Tibial nerve (tissue), 4 donors: ENCODE data around the gene CLK1.
"Not testable (repeated sequence)": the region's sequence is repeated elsewhere in the genome, so short reads cannot be mapped to it uniquely, and the experiment has no call there.

ENCODE experiments used
- EP300 ChIP-seq, 2 donors: sonication (generic); formaldehyde crosslinking; IDR thresholded peaks; one replicate each; pipeline ENCODE4 v1.6.1; 2017; ENCODE audit warnings: antibody characterized with exemption in 2 of 2, mild to moderate bottlenecking in 1 of 2
- POLR2A ChIP-seq, 2 donors: fragments of 450-650 bp; IDR thresholded peaks; one replicate each; pipeline ENCODE4 v1.6.1; 2017; ENCODE audit warnings: antibody characterized with exemption in 2 of 2, mild to moderate bottlenecking in 2 of 2, moderate library complexity in 2 of 2
- TF ChIP-seq, protein P1 (sequence below), 5 experiments: fragments of 200-600 bp in 3 of 5; fragments of 450-650 bp in 2 of 5; sonication (generic) in 3 of 5; IDR thresholded peaks; one replicate each; pipeline ENCODE4 v1.5.1; 2016 to 2019; ENCODE audit warnings: antibody characterized with exemption in 5 of 5, mild to moderate bottlenecking in 3 of 5, moderate library complexity in 2 of 5

DNA sequence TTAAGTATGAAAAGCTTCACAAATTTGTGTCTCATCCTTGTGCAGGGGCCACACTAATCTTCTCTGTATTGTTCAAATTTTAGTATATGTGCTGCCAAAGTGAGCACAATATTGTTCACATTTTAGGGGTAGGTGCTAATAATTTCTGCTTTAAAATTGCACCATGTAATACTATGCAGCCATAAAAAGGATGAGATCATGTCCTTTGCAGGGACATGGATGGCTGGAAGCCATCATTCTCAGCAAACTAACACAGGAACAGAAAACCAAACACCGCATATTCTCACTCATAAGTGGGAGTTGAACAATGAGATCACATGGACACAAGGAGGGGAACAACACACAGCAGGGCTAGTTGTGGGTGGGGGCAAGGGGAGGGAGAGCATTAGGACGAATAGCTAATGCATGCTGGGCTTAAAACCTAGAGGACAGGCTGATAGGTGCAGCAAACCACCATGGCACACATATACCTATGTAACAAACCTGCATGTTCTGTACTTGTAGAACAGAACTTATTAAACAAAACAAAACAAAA, 17.3 kb upstream of the CLK1 start:
- TF ChIP-seq, protein P1, sequence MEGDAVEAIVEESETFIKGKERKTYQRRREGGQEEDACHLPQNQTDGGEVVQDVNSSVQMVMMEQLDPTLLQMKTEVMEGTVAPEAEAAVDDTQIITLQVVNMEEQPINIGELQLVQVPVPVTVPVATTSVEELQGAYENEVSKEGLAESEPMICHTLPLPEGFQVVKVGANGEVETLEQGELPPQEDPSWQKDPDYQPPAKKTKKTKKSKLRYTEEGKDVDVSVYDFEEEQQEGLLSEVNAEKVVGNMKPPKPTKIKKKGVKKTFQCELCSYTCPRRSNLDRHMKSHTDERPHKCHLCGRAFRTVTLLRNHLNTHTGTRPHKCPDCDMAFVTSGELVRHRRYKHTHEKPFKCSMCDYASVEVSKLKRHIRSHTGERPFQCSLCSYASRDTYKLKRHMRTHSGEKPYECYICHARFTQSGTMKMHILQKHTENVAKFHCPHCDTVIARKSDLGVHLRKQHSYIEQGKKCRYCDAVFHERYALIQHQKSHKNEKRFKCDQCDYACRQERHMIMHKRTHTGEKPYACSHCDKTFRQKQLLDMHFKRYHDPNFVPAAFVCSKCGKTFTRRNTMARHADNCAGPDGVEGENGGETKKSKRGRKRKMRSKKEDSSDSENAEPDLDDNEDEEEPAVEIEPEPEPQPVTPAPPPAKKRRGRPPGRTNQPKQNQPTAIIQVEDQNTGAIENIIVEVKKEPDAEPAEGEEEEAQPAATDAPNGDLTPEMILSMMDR (IDR thresholded peaks at IDR 0.05) = not testable (repeated sequence)
- not testable (repeated sequence) for TF ChIP-seq POLR2A, EP300 (IDR thresholded peaks at IDR 0.05)
